Tibial artery (tissue), 4 donors: ENCODE measurements around the gene GPR173.

Experiments
- DNase-seq, 2 donors: peaks; one replicate each; pipeline ENCODE4 v3.0.0-alpha.2; 2019
- H3K27ac ChIP-seq, 2 donors: fragments of 200-600 bp; sonication (generic) in 1 of 2; 1 replicate in 1 of 2; 2 replicates in 1 of 2; pipeline ENCODE4 v1.5.1; 2018 to 2019; ENCODE audit warnings: mild to moderate bottlenecking in 1 of 2
- H3K27me3 ChIP-seq, 2 donors: fragments of 200-600 bp; sonication (generic) in 1 of 2; one replicate each; pipeline versions ENCODE4 v1.5.1 to v1.6.0; 2016 to 2019
- H3K36me3 ChIP-seq, 3 donors: fragments of 200-600 bp; sonication (generic) in 2 of 3; one replicate each; pipeline ENCODE4 v1.5.1; 2016 to 2019; ENCODE audit warnings: mild to moderate bottlenecking in 2 of 3
- H3K4me1 ChIP-seq, 4 donors: fragments of 200-600 bp; sonication (generic) in 2 of 4; 1 replicate in 3 of 4; 2 replicates in 1 of 4; pipeline ENCODE4 v1.5.1; 2016 to 2019
- H3K4me3 ChIP-seq, 2 donors: fragments of 200-600 bp; sonication (generic) in 1 of 2; 1 replicate in 1 of 2; 2 replicates in 1 of 2; pipeline ENCODE4 v1.5.1; 2018 to 2019; ENCODE audit warnings: mild to moderate bottlenecking in 2 of 2
- H3K9me3 ChIP-seq, 3 donors: fragments of 200-600 bp; sonication (generic) in 1 of 3; one replicate each; pipeline ENCODE4 v1.5.1; 2016 to 2019
- intact Hi-C: fragments of 100-400 bp; cut with DNase I; formaldehyde crosslinking; loops from one replicate; pipeline ENCODE4 v1.15.0; 2023; ENCODE audit warnings: low total_unique reads
- TF ChIP-seq, protein P1 (sequence below), 2 experiments: fragments of 200-600 bp in 1 of 2; fragments of 450-650 bp in 1 of 2; IDR thresholded peaks; one replicate each; pipeline ENCODE4 v1.5.1; 2017 to 2019; ENCODE audit warnings: antibody characterized with exemption in 2 of 2, mild to moderate bottlenecking in 1 of 2, moderate library complexity in 1 of 2

GPR173 gene

DNA sequence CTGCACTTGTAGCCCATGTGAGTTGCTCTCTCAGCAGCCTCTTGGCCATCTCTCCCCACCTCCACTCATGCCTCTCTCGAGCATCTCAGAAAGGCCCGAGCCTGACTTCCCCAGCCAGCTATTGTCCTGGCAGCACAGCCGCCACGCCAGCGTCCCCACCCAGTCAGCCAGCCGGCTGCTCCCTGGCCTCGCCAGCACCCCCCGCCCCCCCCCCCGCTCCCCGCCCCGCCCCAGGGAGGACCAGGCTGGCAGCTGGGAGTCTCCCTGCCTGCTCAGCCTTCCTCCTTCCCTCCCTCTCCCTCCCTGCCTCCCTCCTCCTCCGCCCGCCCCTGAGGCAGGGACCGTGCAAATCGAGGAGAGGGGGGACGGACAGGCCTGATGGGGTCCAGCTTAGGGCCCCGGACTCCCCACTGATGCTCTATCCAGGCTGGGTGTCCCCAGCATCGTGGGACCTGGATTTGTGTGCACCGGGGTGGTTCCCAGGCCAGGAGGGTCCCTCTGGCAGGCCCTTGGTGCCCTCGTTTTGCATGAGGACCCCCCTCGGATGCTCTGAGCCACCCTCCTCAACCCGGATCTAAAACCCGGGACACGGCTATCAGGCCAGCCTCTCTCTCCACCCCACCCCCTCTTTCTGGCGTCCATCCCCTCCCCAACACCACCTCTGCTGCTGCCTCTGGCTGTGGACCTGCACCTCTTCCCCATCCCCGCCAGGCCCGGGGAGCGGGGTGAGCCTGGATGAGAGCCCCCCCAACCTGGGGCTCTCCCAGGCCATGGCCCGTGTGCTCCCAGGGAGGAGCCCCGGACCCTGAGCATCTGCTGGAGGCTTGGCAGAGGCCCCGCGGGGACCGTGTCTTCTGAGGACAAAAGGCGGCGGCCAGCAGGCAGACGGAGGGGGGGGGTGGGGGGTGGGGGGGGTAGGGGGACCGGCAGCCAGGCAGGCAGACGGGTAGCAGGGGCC lies at the start of gene GPR173:
GPR173 (plus strand) TSS at position 621 of the 958 bp plus-strand sequence. CDS start 27,833 bp downstream, outside the sequence.
- Histone ChIP-seq H3K4me1 (peaks cover 0 to 22% (median 7%) of the 10 kb centered on the region in 4 donors), H3K4me3 (peak within 1 kb of the TSS; percentile 60 to 65), H3K36me3 (no peaks in the 10 kb centered on the region), H3K9me3 (no peaks in the 10 kb centered on the region), H3K27ac (peak within 1 kb of the TSS; percentile 55 to 72), H3K27me3 (no peaks in the 10 kb centered on the region)
- TF ChIP-seq, protein P1, sequence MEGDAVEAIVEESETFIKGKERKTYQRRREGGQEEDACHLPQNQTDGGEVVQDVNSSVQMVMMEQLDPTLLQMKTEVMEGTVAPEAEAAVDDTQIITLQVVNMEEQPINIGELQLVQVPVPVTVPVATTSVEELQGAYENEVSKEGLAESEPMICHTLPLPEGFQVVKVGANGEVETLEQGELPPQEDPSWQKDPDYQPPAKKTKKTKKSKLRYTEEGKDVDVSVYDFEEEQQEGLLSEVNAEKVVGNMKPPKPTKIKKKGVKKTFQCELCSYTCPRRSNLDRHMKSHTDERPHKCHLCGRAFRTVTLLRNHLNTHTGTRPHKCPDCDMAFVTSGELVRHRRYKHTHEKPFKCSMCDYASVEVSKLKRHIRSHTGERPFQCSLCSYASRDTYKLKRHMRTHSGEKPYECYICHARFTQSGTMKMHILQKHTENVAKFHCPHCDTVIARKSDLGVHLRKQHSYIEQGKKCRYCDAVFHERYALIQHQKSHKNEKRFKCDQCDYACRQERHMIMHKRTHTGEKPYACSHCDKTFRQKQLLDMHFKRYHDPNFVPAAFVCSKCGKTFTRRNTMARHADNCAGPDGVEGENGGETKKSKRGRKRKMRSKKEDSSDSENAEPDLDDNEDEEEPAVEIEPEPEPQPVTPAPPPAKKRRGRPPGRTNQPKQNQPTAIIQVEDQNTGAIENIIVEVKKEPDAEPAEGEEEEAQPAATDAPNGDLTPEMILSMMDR (IDR thresholded peaks at IDR 0.05): no peak
- intact Hi-C loops: no loop called here
- peak; percentile 31 to 78 for DNase-seq

DNA sequence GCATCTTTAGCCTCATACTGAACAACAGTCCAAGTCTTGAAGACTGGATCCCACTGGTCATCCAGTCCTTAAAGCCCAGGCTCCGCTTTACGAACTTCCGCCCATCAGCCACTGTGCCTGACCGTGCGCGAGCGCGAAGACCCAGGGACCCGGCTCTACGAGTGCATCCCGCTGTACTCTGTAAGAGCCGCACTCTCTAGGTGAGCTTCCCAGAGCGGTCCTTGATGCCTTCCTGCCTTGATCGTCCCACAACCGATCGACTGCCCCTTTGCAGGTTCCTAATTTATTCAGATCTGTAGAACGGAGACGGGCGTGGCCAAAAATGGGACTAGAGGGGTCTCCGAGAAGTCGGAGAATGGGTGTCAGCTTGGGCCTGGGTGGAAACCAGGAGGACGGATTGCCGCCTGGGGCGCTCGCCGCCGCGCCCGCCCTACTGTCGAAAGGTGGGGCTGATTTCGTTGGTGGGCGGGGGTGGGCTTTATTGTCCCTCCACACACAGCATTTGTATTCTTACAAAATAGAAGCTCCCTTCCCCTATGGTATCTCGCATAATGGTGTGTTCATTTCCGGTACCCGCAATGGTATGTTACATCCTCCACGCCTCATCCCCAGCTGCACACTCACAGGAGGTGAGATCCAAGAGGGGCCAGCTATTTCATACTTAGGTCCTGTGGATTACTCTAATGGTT lies 48.0 kb upstream of the GPR173 start:
- TF ChIP-seq, protein P1 (IDR thresholded peaks at IDR 0.05): no peak
- no peaks in the 10 kb centered on the region for H3K9me3 ChIP-seq
- H3K27ac ChIP-seq: no peak overlapping the region
- DNase-seq: no peak
- intact Hi-C loops: no loop called here
- H3K27me3 ChIP-seq: no peaks in the 10 kb centered on the region
- no peak overlapping the region for H3K4me3 ChIP-seq
- no peaks in the 10 kb centered on the region for H3K36me3 ChIP-seq
- H3K4me1 ChIP-seq: peaks cover 0 to 9% (median 2%) of the 10 kb centered on the region in 4 donors

GRCh38 chrX:53001958-53002357 lies 46.6 kb upstream of the GPR173 start:
- Histone ChIP-seq H3K36me3 (no peaks in the 10 kb centered on the region), H3K4me1 (peaks cover 0 to 5% (median 0%) of the 10 kb centered on the region in 4 donors), H3K9me3 (no peaks in the 10 kb centered on the region), H3K27ac (no peak overlapping the region), H3K4me3 (no peak overlapping the region), H3K27me3 (no peaks in the 10 kb centered on the region)
- TF ChIP-seq, protein P1 (IDR thresholded peaks at IDR 0.05): no peak
- DNase-seq: no peak
- intact Hi-C loops: no loop called here

GRCh38 chrX:53003111-53003510 lies 45.5 kb upstream of the GPR173 start:
- H3K27me3 ChIP-seq: no peaks in the 10 kb centered on the region
- intact Hi-C loops: no loop called here

DNA sequence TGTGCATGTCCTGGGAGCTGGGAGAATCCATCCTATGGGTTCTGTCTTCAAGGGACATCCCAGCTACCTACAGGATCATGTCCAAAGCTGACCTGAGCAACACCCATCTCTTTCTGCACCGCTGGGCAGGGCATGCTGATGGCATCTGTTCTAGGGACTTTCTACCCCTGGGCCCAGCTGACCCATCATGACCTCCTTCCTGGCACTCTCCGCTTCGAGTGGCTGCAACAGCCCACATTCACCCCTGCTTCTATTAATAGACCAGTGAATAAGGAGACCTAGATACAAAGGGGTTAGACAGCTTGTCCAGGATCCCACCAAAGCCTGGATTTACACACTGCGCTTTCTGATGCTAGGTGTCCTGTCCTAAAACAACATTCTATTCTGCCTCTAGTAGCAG lies 44.6 kb upstream of the GPR173 start:
- no peak for DNase-seq
- Histone ChIP-seq H3K4me3 (no peak overlapping the region), H3K36me3 (no peaks in the 10 kb centered on the region), H3K27me3 (no peaks in the 10 kb centered on the region), H3K27ac (no peak overlapping the region), H3K9me3 (peaks cover 0 to 8% (median 0%) of the 10 kb centered on the region in 3 donors), H3K4me1 (peaks cover 0 to 5% (median 0%) of the 10 kb centered on the region in 4 donors)
- TF ChIP-seq, protein P1 (IDR thresholded peaks at IDR 0.05): no peak
- intact Hi-C loops: no loop called here

More at GRCh38 chrX:53003111-53003510, 45.5 kb upstream of the GPR173 start:
- no peaks in the 10 kb centered on the region for H3K9me3 ChIP-seq
- no peak overlapping the region for H3K4me3 ChIP-seq
- DNase-seq: no peak
- H3K27ac ChIP-seq: no peak overlapping the region
- no peaks in the 10 kb centered on the region for H3K36me3 ChIP-seq
- H3K4me1 ChIP-seq: peaks cover 0 to 5% (median 0%) of the 10 kb centered on the region in 4 donors
- TF ChIP-seq, protein P1 (IDR thresholded peaks at IDR 0.05): no peak
